Measurements from ENCODE around the gene JAZF1. TPM values are rescaled to one million over a fixed set of nuclear protein-coding genes. Genes with fewer than 3 reads are reported as not detected.

JAZF1 gene
- total RNA-seq, 4 donors from 2014 or later = 12.7 to 19.2 (median 14.7) TPM

DNA sequence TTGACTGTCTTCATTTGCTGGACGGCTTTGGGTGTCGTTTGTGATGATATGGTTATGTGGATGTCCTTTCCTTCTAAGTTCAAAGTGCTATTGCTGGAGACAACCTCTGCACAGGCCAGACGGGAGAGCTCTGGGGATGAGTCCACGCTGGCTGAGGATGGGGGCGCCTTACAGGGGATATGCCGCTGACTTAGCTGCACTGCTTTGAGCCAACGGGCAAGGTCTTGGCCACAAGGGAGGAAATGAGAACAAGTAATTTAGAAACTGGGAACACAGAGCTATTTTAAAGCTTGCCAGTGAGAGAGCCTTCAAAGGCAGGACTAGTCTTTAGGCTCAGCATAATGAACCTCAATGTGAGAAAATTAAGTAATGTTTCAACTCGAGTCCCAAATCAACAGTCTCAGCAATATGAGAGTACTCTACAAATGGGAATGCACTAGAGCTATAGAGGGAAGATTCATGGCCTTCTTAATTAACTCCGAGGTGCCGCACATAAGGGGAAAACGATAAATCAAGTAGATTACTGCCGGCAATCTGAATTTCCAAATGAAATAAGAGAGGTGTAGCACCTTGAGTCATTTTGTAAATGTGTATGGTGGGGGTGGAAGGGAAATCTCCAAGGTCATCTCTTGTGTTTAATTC is 209.3 kb downstream of the JAZF1 start:
- Histone ChIP-seq H3K36me3 (no peaks in the 10 kb centered on the region), H3K27ac (no peak overlapping the region), H3K4me1 (no peaks in the 10 kb centered on the region), H3K9me3 (no peaks in the 10 kb centered on the region), H3K4me3 (replicated peaks in 1 of 3) (no peak overlapping the region), H3K27me3 (no peaks in the 10 kb centered on the region)
- intact Hi-C loops (cut with DNase I) = no loop called here
- WGBS, 2 donors = 80 to 81% methylated on average over 12 of the region's 12 CpGs
- DNase-seq = no peak
- no peak for TF ChIP-seq POLR2A (IDR thresholded peaks at IDR 0.05)
- TF ChIP-seq, protein P1, sequence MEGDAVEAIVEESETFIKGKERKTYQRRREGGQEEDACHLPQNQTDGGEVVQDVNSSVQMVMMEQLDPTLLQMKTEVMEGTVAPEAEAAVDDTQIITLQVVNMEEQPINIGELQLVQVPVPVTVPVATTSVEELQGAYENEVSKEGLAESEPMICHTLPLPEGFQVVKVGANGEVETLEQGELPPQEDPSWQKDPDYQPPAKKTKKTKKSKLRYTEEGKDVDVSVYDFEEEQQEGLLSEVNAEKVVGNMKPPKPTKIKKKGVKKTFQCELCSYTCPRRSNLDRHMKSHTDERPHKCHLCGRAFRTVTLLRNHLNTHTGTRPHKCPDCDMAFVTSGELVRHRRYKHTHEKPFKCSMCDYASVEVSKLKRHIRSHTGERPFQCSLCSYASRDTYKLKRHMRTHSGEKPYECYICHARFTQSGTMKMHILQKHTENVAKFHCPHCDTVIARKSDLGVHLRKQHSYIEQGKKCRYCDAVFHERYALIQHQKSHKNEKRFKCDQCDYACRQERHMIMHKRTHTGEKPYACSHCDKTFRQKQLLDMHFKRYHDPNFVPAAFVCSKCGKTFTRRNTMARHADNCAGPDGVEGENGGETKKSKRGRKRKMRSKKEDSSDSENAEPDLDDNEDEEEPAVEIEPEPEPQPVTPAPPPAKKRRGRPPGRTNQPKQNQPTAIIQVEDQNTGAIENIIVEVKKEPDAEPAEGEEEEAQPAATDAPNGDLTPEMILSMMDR (IDR thresholded peaks at IDR 0.05) = no peak

DNA sequence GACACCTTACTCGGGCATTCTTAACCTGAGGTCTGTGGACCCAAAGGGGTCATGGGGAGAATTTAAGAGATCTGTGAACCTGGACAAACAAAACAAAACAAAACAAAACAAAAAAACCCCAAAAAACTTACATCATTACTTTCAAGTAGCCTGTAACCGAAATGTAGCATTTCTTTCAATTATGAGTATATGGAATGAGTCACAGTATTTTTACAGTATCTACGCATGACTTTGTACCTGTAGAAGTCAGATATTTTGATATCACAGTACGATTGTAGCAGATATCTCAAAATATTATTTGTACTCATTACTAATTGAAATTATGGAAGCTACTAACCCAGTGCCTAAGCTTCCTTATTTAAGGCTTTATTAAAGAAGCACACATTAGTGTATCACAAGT is 210.2 kb downstream of the JAZF1 start:
- Histone ChIP-seq H3K36me3 (no peaks in the 10 kb centered on the region), H3K27ac (no peak overlapping the region), H3K27me3 (no peaks in the 10 kb centered on the region), H3K9me3 (no peaks in the 10 kb centered on the region), H3K4me1 (no peaks in the 10 kb centered on the region), H3K4me3 (replicated peaks in 1 of 3) (no peak overlapping the region)
- TF ChIP-seq, protein P1 (IDR thresholded peaks at IDR 0.05) = no peak
- no peak for TF ChIP-seq POLR2A (IDR thresholded peaks at IDR 0.05)
- WGBS, 2 donors = 72 to 86% methylated on average over 4 of the region's 4 CpGs
- no peak for DNase-seq
- intact Hi-C loops (cut with DNase I) = no loop called here

- Histone ChIP-seq H3K36me3 (no peaks in the 10 kb centered on the region), H3K27ac (no peak overlapping the region), H3K4me3 (replicated peaks in 1 of 3) (no peak overlapping the region), H3K4me1 (no peaks in the 10 kb centered on the region), H3K9me3 (no peaks in the 10 kb centered on the region), H3K27me3 (no peaks in the 10 kb centered on the region)
- WGBS, 2 donors = 92 to 96% methylated on average over 6 of the region's 6 CpGs
- no peak for TF ChIP-seq POLR2A (IDR thresholded peaks at IDR 0.05)
- TF ChIP-seq, protein P1 (IDR thresholded peaks at IDR 0.05) = no peak
- intact Hi-C loops (cut with DNase I) = no loop called here
- DNase-seq = no peak
Measured at GRCh38 chr7:27969346-27969745, 211.2 kb downstream of the JAZF1 start.

DNA sequence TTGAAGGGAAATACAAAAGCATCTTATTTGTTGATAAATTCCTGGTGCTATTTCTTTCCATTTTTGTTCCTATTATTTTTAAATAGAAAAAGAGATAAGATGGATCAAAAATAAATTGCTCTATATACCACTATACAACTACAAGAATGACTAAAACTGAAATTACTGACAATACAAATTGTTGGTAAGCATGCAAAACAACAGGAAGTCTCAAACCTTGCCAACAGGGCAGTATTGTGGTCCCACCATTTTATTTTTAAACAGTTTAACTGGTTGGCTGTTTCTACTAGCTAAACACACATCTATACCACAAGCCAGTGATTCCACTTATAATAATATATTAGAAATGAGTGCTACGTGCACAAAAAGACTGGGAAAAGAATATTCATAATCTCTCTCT is 213.0 kb downstream of the JAZF1 start:
- Histone ChIP-seq H3K27ac (no peak overlapping the region), H3K4me3 (replicated peaks in 1 of 3) (no peak overlapping the region), H3K4me1 (peaks cover 0 to 1% of the 10 kb centered on the region in 2 donors), H3K9me3 (no peaks in the 10 kb centered on the region), H3K27me3 (no peaks in the 10 kb centered on the region), H3K36me3 (no peaks in the 10 kb centered on the region)
- DNase-seq = no peak
- intact Hi-C loops (cut with DNase I) = no loop called here
- 94 to 100% methylated on average over 1 of the region's 1 CpG for WGBS, 2 donors
- TF ChIP-seq, protein P1 (IDR thresholded peaks at IDR 0.05) = no peak
- TF ChIP-seq POLR2A (IDR thresholded peaks at IDR 0.05) = no peak

- Histone ChIP-seq H3K27ac (no peak overlapping the region), H3K36me3 (no peaks in the 10 kb centered on the region), H3K9me3 (no peaks in the 10 kb centered on the region), H3K27me3 (no peaks in the 10 kb centered on the region), H3K4me1 (peaks cover 0 to 6% of the 10 kb centered on the region in 2 donors), H3K4me3 (replicated peaks in 1 of 3) (no peak overlapping the region)
- no peak for TF ChIP-seq POLR2A (IDR thresholded peaks at IDR 0.05)
- TF ChIP-seq, protein P1 (IDR thresholded peaks at IDR 0.05) = no peak
- DNase-seq = no peak
- WGBS, 2 donors = 77 to 89% methylated on average over 3 of the region's 3 CpGs
- intact Hi-C loops (cut with DNase I) = no loop called here
Measured at GRCh38 chr7:27966219-27966780, 214.3 kb downstream of the JAZF1 start.
